B cell (primary cell): Measurements from ENCODE around the gene MUC22.

Source experiments
- CTCF ChIP-seq: fragments of 200-600 bp; IDR thresholded peaks from one replicate; pipeline ENCODE4 v1.8.0; 2022; ENCODE audit warnings: antibody characterized with exemption, mild to moderate bottlenecking
- EZH2 ChIP-seq: IDR thresholded peaks from 2 replicates; pipeline ENCODE4 v1.6.1; 2012; ENCODE audit warnings: borderline replicate concordance, low read depth, mild to moderate bottlenecking, moderate library complexity, low read length; ENCODE audit not compliant: insufficient read depth, poor library complexity, severe bottlenecking

GRCh38 chr6:30964075-30964474 is 46.2 kb upstream of the MUC22 start:
- no peak for TF ChIP-seq CTCF
- no peak for TF ChIP-seq EZH2
